Gastrocnemius medialis (tissue), 4 donors: ENCODE results near the gene KDM5C.

Experiments
- CTCF ChIP-seq, 5 experiments: fragments of 450-650 bp in 3 of 5; fragments of 200-600 bp in 2 of 5; sonication (generic) in 2 of 5; IDR thresholded peaks in 4 of 5; conservative IDR thresholded peaks in 1 of 5; 1 replicate in 4 of 5; 2 replicates in 1 of 5; pipeline ENCODE4 v1.5.1; 2016 to 2019; ENCODE audit warnings: antibody characterized with exemption in 5 of 5, mild to moderate bottlenecking in 3 of 5, moderate library complexity in 3 of 5
- POLR2A ChIP-seq, 2 donors: fragments of 450-650 bp; IDR thresholded peaks; one replicate each; pipeline ENCODE4 v1.6.1; 2017; ENCODE audit warnings: antibody characterized with exemption in 2 of 2, mild to moderate bottlenecking in 2 of 2, moderate library complexity in 2 of 2

- TF ChIP-seq POLR2A (IDR thresholded peaks at IDR 0.05) = no peak
- TF ChIP-seq CTCF (IDR thresholded peaks at IDR 0.05 in 4 of 5, conservative IDR thresholded peaks at IDR 0.05 in 1 of 5) = no peak
These were observed 31.5 kb upstream of the KDM5C start for GRCh38 chrX:53256446-53257041.
